OCI-LY7 (cell line): ENCODE data around the gene VARS2. TPM values are rescaled to one million over a fixed set of nuclear protein-coding genes. Genes with fewer than 3 reads are reported as not detected.
A peak's percentile ranks its signal among the peaks of the same experiment; 100 is the strongest.
"Not testable (repeated sequence)": the region's sequence is repeated elsewhere in the genome, so short reads cannot be mapped to it uniquely, and the experiment has no call there.

ENCODE experiments used
- Bru-seq: library from RNA; stranded (reverse); fragments of 400-500 nt; gene quantifications from one replicate; lab custom pipeline; 2021; lab: Mats Ljungman, UMichigan
- BruChase-seq, 2 experiments: library from RNA; stranded (reverse); fragments of 400-500 nt; gene quantifications; one replicate each; lab custom pipeline; 2021; lab: Mats Ljungman, UMichigan
- BruUV-seq: library from RNA; stranded (reverse); fragments of 400-500 nt; replicated peaks from 2 replicates; lab custom pipeline; 2021; lab: Mats Ljungman, UMichigan
- CTCF ChIA-PET: fragments of 300-600 bp; sonication (Branson Sonifier 250); formaldehyde crosslinking; loops from one replicate; lab custom pipeline; 2022; ENCODE audit warnings: antibody characterized with exemption; ENCODE audit not compliant: unreplicated experiment; lab: Charles Lee
- POLR2A ChIA-PET: fragments of 300-600 bp; sonication (Branson Sonifier 250); formaldehyde crosslinking; loops from one replicate; lab custom pipeline; 2022; ENCODE audit warnings: antibody characterized with exemption; lab: Charles Lee
- DNase-seq: peaks from one replicate; pipeline ENCODE4 v3.0.0-alpha.2; 2015; ENCODE audit warnings: low spot score
- H2AFZ ChIP-seq: fragments of 200-600 bp; sonication (generic), shearing (Covaris generic); 2 replicates; pipeline ENCODE4 v1.6.1; 2014; ENCODE audit warnings: mild to moderate bottlenecking, antibody characterized with exemption, low read length, moderate library complexity
- H3K27ac ChIP-seq: fragments of 200-600 bp; sonication (generic); 2 replicates; pipeline ENCODE4 v1.5.1; 2014; ENCODE audit warnings: mixed run types, low read depth, mild to moderate bottlenecking, moderate library complexity, low read length, inconsistent platforms; ENCODE audit not compliant: poor library complexity, severe bottlenecking
- H3K36me3 ChIP-seq: fragments of 200-600 bp; sonication (generic); 2 replicates; pipeline ENCODE4 v1.6.1; 2014; ENCODE audit warnings: mild to moderate bottlenecking, antibody characterized with exemption, low read length, moderate library complexity, mixed read lengths; ENCODE audit not compliant: insufficient read depth
- H3K4me1 ChIP-seq: fragments of 200-600 bp; sonication (generic); 2 replicates; pipeline ENCODE4 v1.5.1; 2014; ENCODE audit warnings: mild to moderate bottlenecking, low read length; ENCODE audit not compliant: insufficient read depth, poor library complexity, severe bottlenecking
- H3K4me2 ChIP-seq: fragments of 200-600 bp; sonication (generic); 2 replicates; pipeline ENCODE4 v1.6.1; 2014; ENCODE audit warnings: mild to moderate bottlenecking, low read length
- H3K4me3 ChIP-seq: fragments of 200-600 bp; sonication (generic); 2 replicates; pipeline ENCODE4 v1.5.1; 2014; ENCODE audit warnings: mild to moderate bottlenecking, low read depth, low read length; ENCODE audit not compliant: poor library complexity, severe bottlenecking
- H3K79me2 ChIP-seq: fragments of 200-600 bp; sonication (generic); 2 replicates; pipeline ENCODE4 v1.6.1; 2016; ENCODE audit warnings: low read depth, mild to moderate bottlenecking, low read length, moderate library complexity, mixed read lengths; ENCODE audit not compliant: insufficient read depth
- H3K9me2 ChIP-seq: fragments of 200-600 bp; sonication (generic); 2 replicates; pipeline ENCODE4 v1.6.1; 2016; ENCODE audit warnings: mild to moderate bottlenecking, low read length, mixed read lengths; ENCODE audit not compliant: insufficient read depth
- H3K9me3 ChIP-seq: fragments of 200-600 bp; sonication (generic); 2 replicates; pipeline ENCODE4 v1.6.1; 2014; ENCODE audit warnings: mild to moderate bottlenecking, mixed run types, low read length, mixed read lengths
- H4K20me1 ChIP-seq: fragments of 200-600 bp; sonication (generic); 2 replicates; pipeline ENCODE4 v1.6.1; 2014; ENCODE audit warnings: mild to moderate bottlenecking, antibody characterized with exemption, low read length, moderate library complexity, mixed read lengths; ENCODE audit not compliant: insufficient read depth
- EZH2phosphoT487 ChIP-seq: fragments of 200-600 bp; sonication (generic); IDR thresholded peaks from 2 replicates; pipeline ENCODE4 v1.6.1; 2018; ENCODE audit warnings: low read depth, borderline replicate concordance, mild to moderate bottlenecking, mixed run types, antibody characterized with exemption, low read length, moderate library complexity, mixed read lengths
- intact Hi-C: fragments of 100-400 bp; cut with micrococcal nuclease; formaldehyde crosslinking; loops from one replicate; pipeline ENCODE4 v1.10.0; 2022; ENCODE audit not compliant: unreplicated experiment
- long read RNA-seq: library from polyadenylated mRNA; stranded (forward); transcript quantifications from one replicate; pipeline ENCODE4 v2.0.0, GENCODE V29; 2022
- total RNA-seq, 2 experiments: library from RNA; depleted of rRNA in 1 of 2; stranded (reverse); fragments of >200 nt in 1 of 2; shearing (Covaris generic) in 1 of 2; gene quantifications; 2 replicates each; pipeline ENCODE4 v1.2.3, GENCODE V29; 2014 to 2022
- TF ChIP-seq, protein P1 (sequence below): fragments of 200-600 bp; sonication (generic); conservative IDR thresholded peaks from 2 replicates; pipeline ENCODE4 v1.5.1; 2014; ENCODE audit warnings: mild to moderate bottlenecking, antibody characterized with exemption, low read length, moderate library complexity, mixed read lengths

The VARS2 gene
- total RNA-seq (2014; rRNA removed; shearing (Covaris generic)) (71.4 and 81.8 TPM in 2 replicates), total RNA-seq (2022) (98.9 and 105 TPM in 2 replicates), Bru-seq, nascent RNA (percentile 70 among the genes with signal in this experiment), BruChase-seq, experiment 1, labeled RNA remaining after a 6-hour chase (percentile 92 among the genes with signal in this experiment), BruChase-seq, experiment 2, labeled RNA remaining after a 2-hour chase (percentile 85 among the genes with signal in this experiment)
- long read RNA-seq, full-length matches to known transcripts: 9 of 108 reads
- long read RNA-seq, partial matches to known transcripts: 32 of 108 reads
- long read RNA-seq, other reads (novel, unspliced or antisense): 67 of 108 reads

- H3K27ac ChIP-seq: peak within 1 kb of the TSS; percentile 63
- ChIA-PET CTCF (interaction anchor here (0.9 to 2.3 kb wide), 3 partner anchors 25 to 156 kb away, joined by 3 to 7 read pairs (median 5); no protein-coding TSS in a partner anchor), POLR2A (interaction anchor here (0.7 to 1.4 kb wide), 6 partner anchors 9 to 190 kb away, joined by 3 to 5 read pairs (median 4); no protein-coding TSS in a partner anchor)
- H3K9me3 ChIP-seq: no peaks in the 10 kb centered on the region
- intact Hi-C loops: loop anchor here (1.0 to 2.0 kb wide), 3 partner anchors 29 to 173 kb away; partner anchors contain the start of gene DDR1
- no peaks in the 10 kb centered on the region for H3K9me2 ChIP-seq
- peaks cover 5% of the 10 kb centered on the region; the same call in 1 of the 2 replicates for H3K79me2 ChIP-seq
- peak within 1 kb of the TSS; percentile 56; the same call in 1 of the 2 replicates for H2AFZ ChIP-seq
- DNase-seq: peak; percentile 87
- H3K4me1 ChIP-seq: peaks cover 23% of the 10 kb centered on the region
- no peaks in the 10 kb centered on the region for H4K20me1 ChIP-seq
- H3K36me3 ChIP-seq: peaks cover 68% of the 10 kb centered on the region
- TF ChIP-seq, protein P1, sequence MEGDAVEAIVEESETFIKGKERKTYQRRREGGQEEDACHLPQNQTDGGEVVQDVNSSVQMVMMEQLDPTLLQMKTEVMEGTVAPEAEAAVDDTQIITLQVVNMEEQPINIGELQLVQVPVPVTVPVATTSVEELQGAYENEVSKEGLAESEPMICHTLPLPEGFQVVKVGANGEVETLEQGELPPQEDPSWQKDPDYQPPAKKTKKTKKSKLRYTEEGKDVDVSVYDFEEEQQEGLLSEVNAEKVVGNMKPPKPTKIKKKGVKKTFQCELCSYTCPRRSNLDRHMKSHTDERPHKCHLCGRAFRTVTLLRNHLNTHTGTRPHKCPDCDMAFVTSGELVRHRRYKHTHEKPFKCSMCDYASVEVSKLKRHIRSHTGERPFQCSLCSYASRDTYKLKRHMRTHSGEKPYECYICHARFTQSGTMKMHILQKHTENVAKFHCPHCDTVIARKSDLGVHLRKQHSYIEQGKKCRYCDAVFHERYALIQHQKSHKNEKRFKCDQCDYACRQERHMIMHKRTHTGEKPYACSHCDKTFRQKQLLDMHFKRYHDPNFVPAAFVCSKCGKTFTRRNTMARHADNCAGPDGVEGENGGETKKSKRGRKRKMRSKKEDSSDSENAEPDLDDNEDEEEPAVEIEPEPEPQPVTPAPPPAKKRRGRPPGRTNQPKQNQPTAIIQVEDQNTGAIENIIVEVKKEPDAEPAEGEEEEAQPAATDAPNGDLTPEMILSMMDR: peak; percentile 44
- no peak for TF ChIP-seq EZH2phosphoT487
- BruUV-seq: TSS peak; percentile 84
- H3K4me3 ChIP-seq: peak within 1 kb of the TSS; percentile 76
- H3K4me2 ChIP-seq: peak within 1 kb of the TSS; percentile 98
Observed at GRCh38 chr6:30914076-30914853, at the start of gene VARS2. VARS2 (plus strand) TSS chr6:30914238; CDS start chr6:30914837, 599 bp downstream.

DNA sequence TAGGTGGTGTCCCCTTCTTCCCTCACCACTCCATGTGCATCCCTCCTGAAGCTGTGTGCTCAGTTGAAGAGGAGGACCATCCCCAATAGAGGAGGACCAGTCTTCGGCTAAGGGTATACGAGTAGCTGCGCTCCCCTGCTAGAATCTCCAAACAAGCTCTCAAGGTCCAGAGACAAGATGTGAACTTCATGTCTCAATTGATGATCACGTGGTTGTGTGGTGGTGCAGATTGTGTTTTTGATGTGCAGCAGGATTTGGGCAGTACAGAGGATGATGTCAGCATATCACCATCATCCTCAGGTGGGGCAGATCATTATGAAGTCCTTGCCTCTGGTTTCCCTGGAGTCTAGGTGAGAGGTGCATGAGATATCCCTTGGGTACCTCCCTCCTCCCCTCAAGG, 49.7 kb upstream of the VARS2 start:
- Histone ChIP-seq H3K27ac (no peak overlapping the region), H3K36me3 (no peaks in the 10 kb centered on the region), H3K9me2 (no peaks in the 10 kb centered on the region), H4K20me1 (no peaks in the 10 kb centered on the region), H3K4me3 (no peak overlapping the region), H2AFZ (no peak overlapping the region), H3K4me1 (no peaks in the 10 kb centered on the region), H3K79me2 (no peaks in the 10 kb centered on the region), H3K4me2 (no peak overlapping the region), H3K9me3 (no peaks in the 10 kb centered on the region)
- intact Hi-C loops: no loop called here
- TF ChIP-seq, protein P1: no peak
- no peak for TF ChIP-seq EZH2phosphoT487
- DNase-seq: no peak
- ChIA-PET CTCF (no interaction called here), POLR2A (interaction anchor here (0.6 to 0.7 kb wide), 2 partner anchors 42 to 599 kb away, joined by 3 to 4 read pairs; no protein-coding TSS in a partner anchor)
- no TSS peak for BruUV-seq

- H4K20me1 ChIP-seq, H3K4me1 ChIP-seq, intact Hi-C loops, BruUV-seq, H3K79me2 ChIP-seq, H3K27ac ChIP-seq, H3K4me2 ChIP-seq, H3K9me2 ChIP-seq, POLR2A ChIA-PET, H2AFZ ChIP-seq, CTCF ChIA-PET, H3K4me3 ChIP-seq, DNase-seq, H3K36me3 ChIP-seq: not testable (repeated sequence)
- H3K9me3 ChIP-seq: peaks cover 16% of the 10 kb centered on the region; the same call in 1 of the 2 replicates
Observed at GRCh38 chr6:30869241-30869749, 44.7 kb upstream of the VARS2 start.
